ENCODE measurements around the gene PTK7.

Gene PTK7

GRCh38 chr6:43033496-43034189 lies 42.5 kb upstream of the PTK7 start:
- Histone ChIP-seq H3K79me2 (no peaks in the 10 kb centered on the region), H2AFZ (no peak overlapping the region), H3K27ac (no peak overlapping the region), H3K9ac (no peak overlapping the region), H3K27me3 (ENCODE audit: control insufficient read depth, insufficient read depth, low read length) (no peaks in the 10 kb centered on the region), H3K4me3 (ENCODE audit: low read depth, low read length) (no peak overlapping the region), H3K9me3 (ENCODE audit: control insufficient read depth, low read length) (no peaks in the 10 kb centered on the region), H3K36me3 (ENCODE audit: control insufficient read depth, insufficient read depth, low read length) (no peaks in the 10 kb centered on the region), H3K4me2 (ENCODE audit: low read length) (no peak overlapping the region), H3K4me1 (no peaks in the 10 kb centered on the region)
- TF ChIP-seq, protein P1, sequence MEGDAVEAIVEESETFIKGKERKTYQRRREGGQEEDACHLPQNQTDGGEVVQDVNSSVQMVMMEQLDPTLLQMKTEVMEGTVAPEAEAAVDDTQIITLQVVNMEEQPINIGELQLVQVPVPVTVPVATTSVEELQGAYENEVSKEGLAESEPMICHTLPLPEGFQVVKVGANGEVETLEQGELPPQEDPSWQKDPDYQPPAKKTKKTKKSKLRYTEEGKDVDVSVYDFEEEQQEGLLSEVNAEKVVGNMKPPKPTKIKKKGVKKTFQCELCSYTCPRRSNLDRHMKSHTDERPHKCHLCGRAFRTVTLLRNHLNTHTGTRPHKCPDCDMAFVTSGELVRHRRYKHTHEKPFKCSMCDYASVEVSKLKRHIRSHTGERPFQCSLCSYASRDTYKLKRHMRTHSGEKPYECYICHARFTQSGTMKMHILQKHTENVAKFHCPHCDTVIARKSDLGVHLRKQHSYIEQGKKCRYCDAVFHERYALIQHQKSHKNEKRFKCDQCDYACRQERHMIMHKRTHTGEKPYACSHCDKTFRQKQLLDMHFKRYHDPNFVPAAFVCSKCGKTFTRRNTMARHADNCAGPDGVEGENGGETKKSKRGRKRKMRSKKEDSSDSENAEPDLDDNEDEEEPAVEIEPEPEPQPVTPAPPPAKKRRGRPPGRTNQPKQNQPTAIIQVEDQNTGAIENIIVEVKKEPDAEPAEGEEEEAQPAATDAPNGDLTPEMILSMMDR (IDR thresholded peaks at IDR 0.05): no peak

DNA sequence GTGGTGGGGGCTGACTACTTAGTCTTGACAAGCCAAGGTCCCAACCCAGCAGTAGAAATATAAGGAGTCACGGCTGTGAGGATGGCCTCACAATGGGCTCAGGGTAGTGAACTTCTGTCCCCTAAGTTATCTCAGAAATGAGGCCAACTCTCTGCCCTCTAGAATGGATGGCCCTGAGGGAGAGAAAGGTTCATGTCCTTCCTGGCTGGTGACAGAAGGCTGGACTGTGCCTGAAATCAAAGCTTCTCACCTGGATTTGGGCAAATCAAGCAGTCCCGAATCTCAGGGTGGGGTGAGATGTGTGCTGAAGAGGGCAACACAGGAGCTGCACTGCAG lies 42.0 kb upstream of the PTK7 start:
- no peak overlapping the region for H3K4me2 ChIP-seq (ENCODE audit: low read length)
- no peaks in the 10 kb centered on the region for H3K79me2 ChIP-seq
- H3K9ac ChIP-seq: no peak overlapping the region
- no peak overlapping the region for H2AFZ ChIP-seq
- no peaks in the 10 kb centered on the region for H3K9me3 ChIP-seq (ENCODE audit: control insufficient read depth, low read length)
- no peaks in the 10 kb centered on the region for H3K27me3 ChIP-seq (ENCODE audit: control insufficient read depth, insufficient read depth, low read length)
- H3K27ac ChIP-seq: no peak overlapping the region
- TF ChIP-seq, protein P1 (IDR thresholded peaks at IDR 0.05): no peak
- H3K4me3 ChIP-seq (ENCODE audit: low read depth, low read length): no peak overlapping the region
- no peaks in the 10 kb centered on the region for H3K4me1 ChIP-seq
- H3K36me3 ChIP-seq (ENCODE audit: control insufficient read depth, insufficient read depth, low read length): no peaks in the 10 kb centered on the region

- H3K4me1 ChIP-seq: no peaks in the 10 kb centered on the region
- H3K36me3 ChIP-seq (ENCODE audit: control insufficient read depth, insufficient read depth, low read length): no peaks in the 10 kb centered on the region
- H3K79me2 ChIP-seq: no peaks in the 10 kb centered on the region
- H3K27ac ChIP-seq: no peak overlapping the region
- H3K27me3 ChIP-seq (ENCODE audit: control insufficient read depth, insufficient read depth, low read length): no peaks in the 10 kb centered on the region
- no peak overlapping the region for H3K9ac ChIP-seq
- TF ChIP-seq, protein P1 (IDR thresholded peaks at IDR 0.05): no peak
- H3K4me2 ChIP-seq (ENCODE audit: low read length): no peak overlapping the region
- no peak overlapping the region for H2AFZ ChIP-seq
- H3K9me3 ChIP-seq (ENCODE audit: control insufficient read depth, low read length): no peaks in the 10 kb centered on the region
- H3K4me3 ChIP-seq (ENCODE audit: low read depth, low read length): no peak overlapping the region
Observed at GRCh38 chr6:43035495-43036194, 40.5 kb upstream of the PTK7 start.

DNA sequence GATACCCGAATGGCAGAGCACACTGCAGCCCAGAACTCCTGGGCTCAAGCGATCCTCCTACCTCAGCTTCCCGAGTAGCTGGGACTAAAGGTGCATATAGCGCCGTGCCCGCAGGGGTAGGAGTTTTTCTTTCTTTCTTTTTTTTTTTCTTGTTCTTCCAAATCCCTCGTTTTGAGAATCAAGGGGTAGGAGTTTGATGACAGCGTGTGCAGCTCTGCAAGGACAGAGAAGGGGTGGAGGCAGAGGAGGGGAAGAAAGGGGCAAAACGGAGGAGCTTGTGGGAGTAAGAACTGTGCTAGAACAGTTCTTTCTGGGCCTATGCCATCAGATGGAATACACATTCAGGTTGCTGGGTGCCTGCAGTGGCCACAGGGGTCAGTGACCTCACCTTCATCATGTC lies 39.4 kb upstream of the PTK7 start:
- Histone ChIP-seq H3K9me3 (ENCODE audit: control insufficient read depth, low read length) (no peaks in the 10 kb centered on the region), H3K4me2 (ENCODE audit: low read length) (no peak overlapping the region), H3K9ac (no peak overlapping the region), H3K36me3 (ENCODE audit: control insufficient read depth, insufficient read depth, low read length) (no peaks in the 10 kb centered on the region), H3K4me1 (no peaks in the 10 kb centered on the region), H3K27ac (no peak overlapping the region), H2AFZ (no peak overlapping the region), H3K79me2 (no peaks in the 10 kb centered on the region), H3K27me3 (ENCODE audit: control insufficient read depth, insufficient read depth, low read length) (no peaks in the 10 kb centered on the region), H3K4me3 (ENCODE audit: low read depth, low read length) (no peak overlapping the region)
- TF ChIP-seq, protein P1 (IDR thresholded peaks at IDR 0.05): no peak

GRCh38 chr6:43037197-43037596 lies 38.9 kb upstream of the PTK7 start:
- TF ChIP-seq, protein P1 (IDR thresholded peaks at IDR 0.05): no peak
- no peaks in the 10 kb centered on the region for H3K9me3 ChIP-seq (ENCODE audit: control insufficient read depth, low read length)
- no peaks in the 10 kb centered on the region for H3K27me3 ChIP-seq (ENCODE audit: control insufficient read depth, insufficient read depth, low read length)
- no peak overlapping the region for H3K27ac ChIP-seq
- H3K4me3 ChIP-seq (ENCODE audit: low read depth, low read length): no peak overlapping the region
- no peak overlapping the region for H3K9ac ChIP-seq
- H3K79me2 ChIP-seq: no peaks in the 10 kb centered on the region
- no peaks in the 10 kb centered on the region for H3K4me1 ChIP-seq
- no peaks in the 10 kb centered on the region for H3K36me3 ChIP-seq (ENCODE audit: control insufficient read depth, insufficient read depth, low read length)
- H3K4me2 ChIP-seq (ENCODE audit: low read length): no peak overlapping the region
- H2AFZ ChIP-seq: no peak overlapping the region

Data from parathyroid adenoma (tissue), 2 donors.